HG03460 (cell line): ENCODE results near the gene JMJD7.

Source experiments
- ATAC-seq: cut with Tn5 transposase; IDR thresholded peaks from one replicate; pipeline ENCODE4 v1.9.1; 2021; ENCODE audit not compliant: unreplicated experiment

Gene JMJD7

DNA sequence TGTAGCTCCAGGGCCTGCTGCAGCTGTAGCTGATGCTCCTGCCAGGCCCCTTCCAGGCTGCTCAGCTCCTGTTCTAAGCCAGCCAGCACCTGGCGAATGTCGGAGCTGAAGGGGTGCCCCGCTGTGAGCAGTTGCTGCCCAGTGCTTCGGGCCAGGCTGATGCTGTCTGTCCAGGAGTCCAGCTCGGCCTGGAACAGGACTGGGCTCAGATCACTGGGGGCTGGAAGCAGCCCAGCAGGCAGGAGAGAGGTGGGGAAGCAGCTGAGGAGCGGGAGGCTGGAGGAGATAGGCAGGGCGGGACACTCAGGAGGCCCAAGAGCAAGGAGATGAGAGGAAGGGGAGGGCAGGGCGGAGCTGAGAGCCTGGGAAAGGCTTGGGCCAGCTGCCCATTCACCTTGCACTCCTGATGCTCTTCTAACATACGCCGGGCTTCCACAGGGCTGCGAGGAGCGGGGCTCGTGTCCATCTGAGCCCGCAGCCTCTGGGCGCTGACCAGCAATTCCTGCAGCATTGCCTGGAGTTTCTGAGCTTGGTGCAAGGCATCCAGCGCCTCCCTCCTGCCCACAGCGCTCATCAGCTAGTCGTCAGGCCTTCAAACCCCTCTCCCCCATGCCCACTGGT, 34.0 kb downstream of the JMJD7 start:
- no peak for ATAC-seq

DNA sequence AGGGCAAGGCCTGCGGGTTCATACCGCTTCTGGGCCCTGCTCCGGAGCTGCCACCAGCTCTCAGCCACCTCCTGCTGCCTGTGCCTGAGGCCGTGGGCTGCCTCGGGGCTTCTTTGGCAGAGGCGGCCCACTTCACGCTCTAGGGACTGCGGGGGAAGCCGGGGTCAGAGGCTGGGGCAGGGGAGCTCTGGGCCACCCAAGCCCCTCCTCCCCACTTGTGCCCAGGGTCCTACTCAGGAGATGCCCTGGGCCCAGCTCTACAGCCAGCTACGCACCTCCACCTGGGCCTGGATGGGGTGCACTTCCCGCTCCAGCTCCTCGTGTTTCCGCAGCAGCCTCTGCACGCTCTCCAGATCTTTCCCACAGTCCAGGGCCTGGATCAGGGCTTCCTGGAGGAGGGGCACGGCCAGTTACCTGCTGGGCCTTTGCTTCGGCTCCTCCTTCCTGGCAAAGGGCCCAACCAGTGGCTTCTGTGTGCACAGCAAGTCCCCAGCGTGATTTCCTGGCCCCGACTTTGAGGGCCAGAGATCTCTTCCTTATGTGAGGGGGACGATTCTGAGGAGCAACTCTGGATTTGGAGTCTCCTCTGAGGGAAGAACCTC, 34.7 kb downstream of the JMJD7 start:
- no peak for ATAC-seq

DNA sequence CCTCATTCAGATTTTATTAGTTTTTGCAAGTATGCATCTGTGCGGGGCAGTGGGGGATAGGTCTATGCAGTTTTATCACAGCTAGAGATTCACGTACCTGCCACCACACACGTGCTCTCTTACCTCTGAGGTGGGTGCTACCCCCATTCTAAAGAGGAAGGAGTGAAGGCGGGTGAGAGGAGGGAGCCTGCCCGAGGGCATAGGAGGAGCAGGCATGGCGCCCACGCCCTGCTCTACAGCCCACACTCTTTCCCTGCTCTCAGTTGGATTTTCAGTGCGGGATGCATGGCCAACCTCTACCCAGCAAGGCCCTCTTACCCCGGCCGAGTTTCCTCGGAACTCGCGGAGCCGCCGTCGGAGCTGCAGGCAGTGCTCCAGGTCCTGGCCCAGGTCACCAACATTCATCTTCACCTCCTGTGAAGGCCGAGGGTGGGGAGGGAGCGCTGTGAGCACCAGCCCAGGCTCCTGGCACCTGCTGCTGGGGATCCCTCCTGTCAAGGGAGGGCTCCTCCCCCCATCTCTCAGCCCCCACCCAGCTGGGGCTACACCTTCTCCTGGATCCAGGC, 37.7 kb downstream of the JMJD7 start:
- ATAC-seq: no peak

GRCh38 chr15:41866263-41866703, 38.4 kb downstream of the JMJD7 start:
- ATAC-seq: no peak

DNA sequence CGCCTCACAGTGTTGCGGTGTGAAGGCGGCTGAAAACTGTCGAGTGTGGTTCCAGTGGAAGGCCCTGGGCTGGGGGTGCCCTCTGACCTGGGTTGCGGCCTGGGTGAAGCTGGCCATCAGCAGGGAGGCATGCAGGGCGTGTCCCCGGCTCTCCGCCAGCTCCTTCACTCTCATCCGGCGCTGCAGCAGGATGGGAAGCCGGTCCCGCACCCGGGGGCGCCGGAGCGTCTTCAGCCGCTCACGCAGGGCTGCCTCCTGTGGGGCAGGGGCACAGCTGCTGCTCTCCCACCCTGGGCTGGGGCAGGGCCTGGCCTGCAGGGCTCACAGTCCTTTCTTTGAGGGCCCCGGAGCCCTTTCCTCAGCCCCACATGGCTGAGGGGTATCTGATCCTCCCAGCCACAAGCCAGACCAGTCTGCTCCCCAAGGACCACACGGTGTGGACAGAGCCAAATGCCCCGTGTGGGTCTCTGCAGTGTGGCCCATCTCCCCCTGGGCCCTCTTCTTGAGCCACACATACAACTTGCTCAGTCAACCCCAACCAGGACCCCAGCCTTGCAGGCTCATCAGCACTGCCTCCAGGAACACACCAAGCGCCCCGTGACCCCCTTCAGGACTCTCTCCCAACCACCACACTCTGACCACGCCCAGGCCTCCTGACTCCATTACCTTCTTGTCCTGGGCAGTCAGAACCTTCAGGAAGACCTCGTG, 39.1 kb downstream of the JMJD7 start:
- ATAC-seq: no peak

DNA sequence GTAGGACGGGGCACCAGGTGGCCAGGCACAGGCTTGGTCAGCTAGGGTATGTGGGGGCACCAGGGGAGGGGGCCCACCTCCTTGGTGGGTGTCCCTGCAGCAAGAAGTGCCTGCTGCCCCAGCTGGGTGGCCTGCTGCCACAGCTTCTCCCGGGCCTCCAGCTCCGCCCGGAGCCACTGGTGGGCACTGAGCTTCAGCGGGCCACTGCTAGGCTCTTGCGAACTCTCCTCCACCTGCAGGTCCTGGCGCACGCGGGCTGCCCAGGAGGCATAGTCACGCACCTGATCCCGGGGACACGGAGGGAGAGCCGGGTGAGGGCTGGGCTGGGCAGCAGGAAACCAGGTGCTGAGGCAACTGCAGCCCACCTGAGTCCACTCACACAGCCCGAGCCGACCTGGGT, 40.4 kb downstream of the JMJD7 start:
- ATAC-seq: no peak

DNA sequence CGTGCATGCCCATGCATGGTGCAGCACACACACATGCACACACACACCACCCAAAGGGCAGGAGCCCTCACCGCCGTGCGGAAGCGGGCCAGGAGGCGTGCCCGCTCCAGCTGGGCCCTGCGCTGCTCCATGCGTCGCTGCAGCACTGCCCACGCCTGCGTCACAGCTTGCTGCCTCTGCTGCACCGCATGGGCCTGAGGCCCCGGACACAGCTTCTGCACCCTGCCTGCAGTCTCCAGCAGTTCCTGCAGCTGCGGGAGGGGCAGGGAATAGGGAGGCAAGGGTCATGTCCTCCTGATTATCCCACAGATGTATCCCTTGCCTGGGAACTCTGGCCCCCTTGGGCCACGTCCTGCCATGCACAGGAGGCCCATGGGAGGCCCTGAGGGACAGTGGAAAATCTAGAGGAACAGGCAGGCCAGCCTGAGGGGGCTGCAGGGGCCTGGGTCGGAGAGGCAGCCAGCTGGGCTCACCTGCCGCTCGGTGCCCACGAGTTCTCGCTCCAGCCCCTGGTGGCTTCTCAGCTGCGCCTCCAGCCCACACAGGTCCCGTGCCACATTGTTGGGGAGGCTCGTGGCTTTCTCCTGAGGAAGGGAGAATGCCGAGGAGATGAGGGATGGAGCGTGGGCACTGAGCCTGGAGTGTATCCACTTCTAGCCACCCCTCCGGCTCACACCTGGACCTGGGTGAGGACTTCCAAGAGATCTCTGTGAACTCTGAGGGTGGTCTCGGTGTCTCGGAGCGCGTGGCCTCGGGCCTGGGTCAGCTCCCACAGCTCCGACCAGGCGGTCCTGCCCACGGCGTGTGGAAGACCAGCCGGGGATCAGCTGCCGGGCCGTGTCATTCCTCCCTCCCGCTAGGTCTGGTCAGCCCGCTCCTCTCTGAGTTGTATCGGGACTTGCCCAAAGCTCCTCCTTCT, 42.1 kb downstream of the JMJD7 start:
- ATAC-seq: no peak

DNA sequence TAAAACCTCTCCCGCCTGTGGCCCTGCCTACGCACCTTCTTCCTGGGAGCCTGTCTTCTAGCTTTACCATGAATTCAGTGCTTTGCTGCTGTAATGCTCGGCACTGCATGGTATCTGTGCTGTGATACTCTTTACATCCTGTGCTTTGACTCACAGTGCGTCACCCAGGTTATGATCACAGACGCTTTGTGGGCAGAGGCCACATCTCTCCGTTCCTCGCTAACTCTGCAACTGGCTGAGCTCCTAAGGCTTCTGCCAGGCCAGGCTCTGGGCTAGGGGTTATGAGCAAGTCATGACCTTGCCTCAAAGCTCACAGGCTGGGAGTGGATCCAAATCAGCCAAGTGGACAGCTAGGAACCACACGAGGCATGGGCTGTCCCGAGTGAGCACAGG, 42.8 kb downstream of the JMJD7 start:
- ATAC-seq: no peak

- no peak for ATAC-seq
Observed at GRCh38 chr15:41871175-41871905, 43.4 kb downstream of the JMJD7 start.

GRCh38 chr15:41872166-41872747, 44.4 kb downstream of the JMJD7 start:
- ATAC-seq: no peak

GRCh38 chr15:41873711-41874110, 45.8 kb downstream of the JMJD7 start:
- ATAC-seq: no peak

DNA sequence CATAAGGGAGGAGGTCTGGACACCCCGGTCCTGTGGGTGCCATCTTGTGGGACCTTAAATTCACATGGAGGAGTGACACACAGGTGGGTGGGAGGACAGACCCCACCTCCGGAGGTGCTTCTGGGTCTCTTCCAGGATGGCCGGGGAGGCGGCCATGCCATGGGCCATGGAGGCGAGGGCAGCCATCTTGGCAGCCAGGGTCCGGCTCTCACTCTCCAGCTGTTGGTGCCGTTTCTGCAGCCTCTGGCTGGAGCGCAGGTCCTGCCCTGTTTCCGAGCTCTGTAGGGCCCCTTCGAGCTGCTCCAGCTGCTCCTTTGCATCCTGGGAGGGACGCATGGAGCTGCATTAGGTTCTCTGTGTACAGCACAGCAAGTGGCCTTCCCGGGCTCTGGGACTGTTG, 46.8 kb downstream of the JMJD7 start:
- no peak for ATAC-seq

DNA sequence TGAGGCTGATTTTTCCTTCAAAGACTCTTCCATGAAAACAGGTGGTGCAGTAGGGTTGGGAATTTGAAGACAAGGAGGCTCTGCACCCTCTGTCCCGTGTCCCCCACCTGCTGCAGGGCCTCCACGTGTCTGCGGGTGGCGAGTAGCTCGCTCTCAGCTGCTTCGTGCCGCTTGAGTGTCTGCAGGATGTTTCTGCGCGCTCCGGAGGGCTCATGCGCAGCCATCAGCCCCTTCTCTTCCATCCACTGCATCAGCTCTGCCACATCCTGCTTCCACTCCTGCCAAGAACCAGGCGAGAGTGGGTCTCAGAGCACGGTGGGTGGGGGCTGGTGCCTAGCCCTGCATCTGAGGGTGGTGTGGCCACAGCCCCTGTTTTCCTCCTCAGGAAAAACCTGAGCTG, 48.1 kb downstream of the JMJD7 start:
- no peak for ATAC-seq

DNA sequence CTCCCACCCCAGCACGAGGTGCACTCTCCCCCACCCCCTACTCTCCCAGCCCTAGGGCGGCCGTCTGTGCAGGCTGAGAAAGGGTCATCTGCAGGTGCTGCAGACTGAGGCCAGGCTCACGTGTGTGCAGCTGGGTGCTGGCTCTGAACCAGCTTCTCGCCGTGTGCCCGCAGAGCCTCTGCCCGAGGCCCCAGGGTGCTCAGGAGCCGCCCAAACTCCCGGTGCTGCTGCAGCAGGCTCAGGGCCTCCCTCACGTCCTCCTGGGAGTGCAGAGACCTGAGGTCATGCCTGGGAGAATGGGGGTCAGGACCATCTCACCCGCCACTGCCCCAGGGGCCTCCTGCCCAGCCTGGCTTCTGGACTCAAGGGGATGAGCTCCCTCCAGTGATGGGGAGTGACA, 48.8 kb downstream of the JMJD7 start:
- ATAC-seq: no peak

DNA sequence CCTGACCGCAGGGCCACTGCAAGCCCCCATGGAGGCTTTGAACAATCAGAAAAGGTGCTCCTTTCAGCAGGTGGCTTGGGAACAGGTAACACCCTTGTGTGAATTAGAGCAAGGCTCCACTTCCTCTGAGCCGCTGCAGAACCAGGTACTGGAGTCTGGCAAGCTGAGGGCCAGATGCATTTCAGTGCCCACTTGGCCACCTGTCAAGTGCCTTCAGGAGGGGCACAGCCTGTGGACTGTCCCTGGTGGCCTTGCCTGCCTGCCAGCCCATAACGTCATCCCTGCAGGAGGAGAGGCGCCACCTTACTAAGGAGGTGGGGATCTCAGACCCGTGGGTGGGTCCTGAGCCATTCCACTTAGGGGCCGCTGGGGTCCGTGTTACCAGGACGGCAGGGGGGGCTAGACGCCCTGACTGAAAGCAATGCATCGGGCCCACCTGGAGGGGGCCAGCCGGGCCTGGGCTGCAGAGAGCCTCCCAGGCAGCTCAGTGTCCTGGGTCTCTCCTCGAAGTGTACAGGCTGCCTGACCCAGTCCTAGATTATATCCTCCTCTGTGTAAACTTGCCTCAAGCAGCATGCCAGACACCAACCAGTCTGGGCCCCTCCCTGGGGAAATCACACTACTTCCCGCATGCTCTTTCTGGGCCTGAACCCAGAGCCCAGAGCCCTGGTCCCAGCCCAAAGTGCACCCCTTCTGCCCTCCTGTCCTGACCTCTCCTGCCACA, 49.9 kb downstream of the JMJD7 start:
- ATAC-seq: no peak

DNA sequence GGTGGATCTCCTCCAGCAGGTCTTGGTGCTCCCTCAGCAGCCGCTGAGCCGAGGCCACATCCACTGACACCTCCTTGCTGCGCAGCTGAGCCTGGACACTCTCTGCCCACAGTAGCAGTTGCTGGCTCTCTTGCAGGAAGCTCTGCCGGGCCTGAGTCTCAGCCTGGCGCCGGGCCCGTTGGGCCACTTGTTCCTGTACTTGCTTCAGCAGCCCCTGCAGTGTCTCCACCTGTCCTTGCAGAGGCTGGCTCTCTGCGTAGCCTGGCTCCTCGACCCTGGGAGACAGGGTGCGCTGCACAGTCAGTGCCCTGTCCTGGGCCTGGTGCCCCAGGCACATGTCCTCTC, 50.4 kb downstream of the JMJD7 start:
- no peak for ATAC-seq

- no peak for ATAC-seq
Observed at GRCh38 chr15:41879321-41879845, 51.5 kb downstream of the JMJD7 start.

DNA sequence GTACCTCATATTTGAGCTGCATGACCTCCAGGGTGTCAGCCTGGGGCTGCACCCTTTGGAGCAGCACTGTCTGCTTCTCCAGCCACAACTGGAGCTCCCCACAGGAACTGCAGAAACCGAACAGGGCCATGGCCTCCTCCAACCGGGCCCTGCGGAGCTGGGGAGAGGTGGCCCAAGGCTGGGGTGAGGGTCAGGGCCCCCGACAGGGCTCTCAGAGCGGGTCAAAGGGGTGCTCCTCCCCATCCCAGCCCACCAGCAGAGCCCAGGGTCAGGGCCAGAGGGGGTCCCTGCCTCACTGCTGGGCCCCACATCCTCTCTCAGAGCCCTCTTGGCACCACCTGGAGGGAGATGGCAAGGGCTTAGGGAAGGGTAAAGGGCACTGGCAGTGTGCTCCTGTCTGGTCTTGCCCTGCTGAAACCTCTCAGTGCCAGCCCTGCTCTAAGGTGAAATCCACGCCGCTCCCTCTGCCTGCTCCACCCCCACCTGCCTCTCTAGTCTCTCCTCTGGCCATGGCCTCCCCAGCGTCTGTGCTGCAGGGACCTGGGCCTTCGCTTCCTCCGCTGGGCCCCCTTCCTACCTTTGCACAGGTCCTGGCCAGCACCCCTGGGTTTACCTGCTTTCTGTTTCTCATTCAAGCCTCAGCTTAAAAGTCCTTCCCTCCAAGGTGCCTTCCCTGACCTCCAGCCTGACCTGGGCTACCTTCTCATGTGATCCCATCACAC, 52.4 kb downstream of the JMJD7 start:
- no peak for ATAC-seq

GRCh38 chr15:41881086-41881485, 53.2 kb downstream of the JMJD7 start:
- no peak for ATAC-seq
